Measurements from ENCODE around the gene SLCO3A1.

SLCO3A1 gene

GRCh38 chr15:91881569-91882297 is 28.2 kb downstream of the SLCO3A1 start:
- TF ChIP-seq CTCF (IDR thresholded peaks at IDR 0.05; ENCODE audit: extremely low read depth, missing control alignments) = no peak
- no peak for DNase-seq (ENCODE audit: low spot score)

GRCh38 chr15:91882858-91883586 is 29.5 kb downstream of the SLCO3A1 start:
- TF ChIP-seq CTCF (IDR thresholded peaks at IDR 0.05; ENCODE audit: extremely low read depth, missing control alignments) = no peak
- no peak for DNase-seq (ENCODE audit: low spot score)

GRCh38 chr15:91884606-91885005 is 31.1 kb downstream of the SLCO3A1 start:
- no peak for DNase-seq (ENCODE audit: low spot score)
- no peak for TF ChIP-seq CTCF (IDR thresholded peaks at IDR 0.05; ENCODE audit: extremely low read depth, missing control alignments)

GRCh38 chr15:91885054-91885453 is 31.5 kb downstream of the SLCO3A1 start:
- no peak for DNase-seq (ENCODE audit: low spot score)
- TF ChIP-seq CTCF (IDR thresholded peaks at IDR 0.05; ENCODE audit: extremely low read depth, missing control alignments) = no peak

GRCh38 chr15:91885714-91886270 is 32.3 kb downstream of the SLCO3A1 start:
- TF ChIP-seq CTCF (IDR thresholded peaks at IDR 0.05; ENCODE audit: extremely low read depth, missing control alignments) = no peak
- DNase-seq (ENCODE audit: low spot score) = no peak

GRCh38 chr15:91886878-91887277 is 33.4 kb downstream of the SLCO3A1 start:
- DNase-seq (ENCODE audit: low spot score) = no peak
- no peak for TF ChIP-seq CTCF (IDR thresholded peaks at IDR 0.05; ENCODE audit: extremely low read depth, missing control alignments)

- TF ChIP-seq CTCF (IDR thresholded peaks at IDR 0.05; ENCODE audit: extremely low read depth, missing control alignments) = no peak
- DNase-seq (ENCODE audit: low spot score) = no peak
Observed at GRCh38 chr15:91887321-91887720, 33.8 kb downstream of the SLCO3A1 start.

Measured in GM20000 (cell line).